GM19023 (cell line): ENCODE measurements around the gene ABHD17A.
"Not testable (repeated sequence)": the region's sequence is repeated elsewhere in the genome, so short reads cannot be mapped to it uniquely, and the experiment has no call there.

Experiments
- ATAC-seq: cut with Tn5 transposase; IDR thresholded peaks from one replicate; pipeline ENCODE4 v1.9.1; 2021; ENCODE audit warnings: mild to moderate bottlenecking, moderate library complexity; ENCODE audit not compliant: unreplicated experiment

Gene ABHD17A

DNA sequence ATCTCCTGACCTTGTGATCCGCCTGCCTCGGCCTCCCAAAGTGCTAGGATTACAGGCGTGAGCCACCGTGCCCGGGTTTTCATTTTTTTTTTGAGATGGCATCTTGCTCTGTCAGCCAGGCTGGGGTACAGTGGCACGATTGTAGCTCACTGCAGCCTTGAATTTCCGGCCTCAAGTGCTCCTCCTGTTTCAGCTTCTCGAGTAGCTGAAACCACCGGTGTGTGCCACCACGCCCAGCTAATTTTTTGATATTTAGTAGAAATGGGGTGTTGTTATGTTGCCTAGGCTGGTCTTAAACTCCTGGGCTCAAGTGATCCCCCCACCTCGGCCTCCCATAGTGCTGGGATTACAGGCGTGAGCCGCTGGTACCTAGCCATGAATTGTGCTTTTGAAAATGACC lies 25.8 kb upstream of the ABHD17A start:
- ATAC-seq = no peak

DNA sequence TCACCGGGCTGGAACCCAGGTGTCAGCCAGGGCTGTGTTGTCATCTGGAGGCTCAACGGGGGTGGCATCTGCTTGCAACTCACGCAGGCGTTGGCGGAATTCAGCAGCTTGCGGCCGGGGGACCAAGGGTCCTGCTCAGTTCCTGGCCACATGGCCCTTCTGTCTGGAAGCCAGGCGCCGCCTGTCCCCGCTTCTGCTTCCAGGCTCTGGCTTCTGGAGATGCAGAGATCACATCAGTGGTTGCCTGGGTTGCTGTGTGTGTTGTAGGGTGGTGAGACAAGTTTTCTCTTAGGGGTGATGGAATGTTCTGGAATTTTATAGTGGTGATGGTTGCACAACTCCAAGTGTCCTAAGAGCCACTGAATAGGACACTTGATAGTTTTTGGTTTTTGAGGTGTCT lies 24.9 kb upstream of the ABHD17A start:
- ATAC-seq = no peak

DNA sequence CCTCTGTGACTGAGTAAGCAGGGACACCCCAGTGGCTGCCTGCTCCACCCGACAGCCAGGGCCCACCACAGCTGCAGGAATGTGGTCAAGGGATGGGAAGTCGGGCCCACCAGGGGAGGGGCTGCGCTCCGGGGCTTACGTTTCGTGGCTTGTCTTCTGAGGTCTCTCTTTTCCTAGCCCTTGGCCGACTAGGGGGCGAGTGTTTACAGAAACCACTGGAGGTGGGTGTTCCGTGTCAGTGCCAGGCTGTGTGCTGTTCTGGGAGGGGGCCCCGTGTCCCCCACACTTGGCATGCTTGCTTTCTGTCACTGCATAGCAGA lies 24.4 kb upstream of the ABHD17A start:
- no peak for ATAC-seq

DNA sequence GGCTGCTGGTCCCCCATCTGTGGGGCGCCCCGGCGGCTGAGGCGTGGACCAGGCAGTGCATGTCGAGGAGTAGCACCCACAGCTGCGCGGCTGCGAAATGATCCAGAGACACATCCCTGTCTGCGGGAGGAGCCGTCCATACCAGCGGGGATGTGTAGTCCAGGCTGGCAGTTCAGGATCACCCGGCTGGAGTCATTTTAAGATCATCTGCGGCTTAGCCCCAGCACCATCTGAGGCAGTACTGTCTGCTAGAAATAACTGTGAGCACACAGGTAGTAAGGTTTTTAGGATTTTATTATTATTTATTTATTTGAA lies 23.0 kb upstream of the ABHD17A start:
- ATAC-seq = no peak

DNA sequence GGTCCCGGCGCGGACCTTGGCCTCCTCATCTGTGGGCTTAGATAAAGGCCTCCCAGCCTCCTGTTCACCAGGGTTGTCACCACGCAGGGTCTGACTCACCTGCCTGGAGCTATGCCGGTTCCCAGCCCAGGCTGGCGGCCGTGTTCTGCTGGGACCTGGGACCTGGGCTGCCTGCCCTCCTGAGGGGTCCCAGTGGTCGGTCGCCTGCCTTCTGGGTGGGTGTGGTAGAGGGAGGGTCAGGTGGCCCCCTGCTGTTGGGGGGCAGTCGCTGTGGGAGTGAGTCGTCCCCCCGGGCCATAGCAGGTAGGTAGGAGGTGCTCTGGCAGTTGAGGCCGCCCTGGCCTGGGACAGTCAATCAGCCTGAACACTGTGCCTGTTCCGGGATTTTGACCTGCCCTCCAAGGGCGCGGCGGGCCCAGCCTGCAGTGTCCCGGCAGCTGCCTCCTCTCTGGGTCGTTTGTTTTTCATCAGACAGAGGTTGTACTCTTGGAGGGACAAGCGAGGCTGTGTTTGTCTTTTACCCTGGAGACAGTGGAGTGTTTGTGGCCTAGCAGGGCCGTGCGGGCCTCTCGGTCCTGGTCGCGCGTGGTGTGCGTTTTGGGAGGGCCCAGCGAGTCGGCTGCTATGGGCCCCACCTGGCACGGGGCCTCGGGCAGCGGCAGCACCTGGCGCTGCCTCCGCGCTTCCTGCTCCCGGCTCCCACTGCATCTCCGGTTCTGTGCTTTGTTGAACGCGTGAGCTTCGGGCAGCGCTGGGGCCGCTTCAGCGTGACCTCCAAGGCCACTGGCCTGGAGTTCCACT lies 22.5 kb upstream of the ABHD17A start:
- no peak for ATAC-seq

DNA sequence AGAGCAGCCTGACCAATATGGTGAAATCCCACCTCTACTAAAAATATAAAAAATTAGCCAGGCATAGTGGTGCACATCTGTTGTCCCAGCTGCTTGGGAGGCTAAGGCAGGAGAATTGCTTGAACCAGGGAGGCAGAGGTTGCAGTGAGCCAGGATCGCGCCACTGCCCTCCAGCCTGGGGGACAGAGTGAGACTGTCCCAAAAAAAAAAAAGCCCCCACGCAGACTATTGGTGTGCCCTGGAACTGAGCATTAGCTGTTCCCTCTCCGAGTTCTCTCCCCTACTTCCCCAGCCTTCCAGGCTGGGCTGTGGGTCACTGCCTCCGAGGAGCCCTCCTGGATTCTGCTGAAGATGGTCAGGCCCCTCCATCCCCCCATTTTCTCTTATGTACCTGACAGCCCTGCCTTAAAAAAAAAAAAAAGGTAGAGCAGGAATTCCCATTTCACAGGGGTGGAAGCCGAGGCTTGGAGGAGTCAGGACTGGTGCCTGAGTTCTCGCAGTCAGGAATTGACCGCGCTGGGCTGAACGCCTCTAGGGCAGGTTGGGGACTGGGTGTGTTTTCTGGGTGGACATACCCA lies 21.8 kb upstream of the ABHD17A start:
- no peak for ATAC-seq

DNA sequence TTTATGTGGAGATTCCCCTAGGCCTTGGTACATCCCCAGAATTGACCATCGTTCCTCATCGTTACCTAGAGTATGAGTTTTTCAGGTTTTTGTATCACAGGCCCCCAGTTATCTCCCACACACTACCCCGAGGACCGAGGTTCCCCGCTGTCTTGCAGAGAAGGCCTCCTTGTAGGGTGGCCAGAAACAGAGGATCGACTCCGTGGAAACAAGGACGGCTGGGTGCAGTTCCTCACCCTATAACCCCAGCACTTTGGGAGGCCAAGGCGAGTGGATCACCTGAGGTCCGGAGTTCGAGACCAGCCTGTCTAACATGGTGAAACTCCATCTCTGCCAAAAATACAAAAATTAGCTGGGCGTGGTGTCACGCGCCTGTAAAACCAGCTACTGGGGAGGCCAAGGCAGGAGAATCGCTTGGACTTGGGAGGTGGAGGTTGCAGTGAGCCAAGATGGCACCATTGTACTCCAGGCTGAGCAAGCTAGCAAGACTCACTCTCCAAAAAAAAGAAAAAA lies 20.6 kb upstream of the ABHD17A start:
- ATAC-seq = no peak

DNA sequence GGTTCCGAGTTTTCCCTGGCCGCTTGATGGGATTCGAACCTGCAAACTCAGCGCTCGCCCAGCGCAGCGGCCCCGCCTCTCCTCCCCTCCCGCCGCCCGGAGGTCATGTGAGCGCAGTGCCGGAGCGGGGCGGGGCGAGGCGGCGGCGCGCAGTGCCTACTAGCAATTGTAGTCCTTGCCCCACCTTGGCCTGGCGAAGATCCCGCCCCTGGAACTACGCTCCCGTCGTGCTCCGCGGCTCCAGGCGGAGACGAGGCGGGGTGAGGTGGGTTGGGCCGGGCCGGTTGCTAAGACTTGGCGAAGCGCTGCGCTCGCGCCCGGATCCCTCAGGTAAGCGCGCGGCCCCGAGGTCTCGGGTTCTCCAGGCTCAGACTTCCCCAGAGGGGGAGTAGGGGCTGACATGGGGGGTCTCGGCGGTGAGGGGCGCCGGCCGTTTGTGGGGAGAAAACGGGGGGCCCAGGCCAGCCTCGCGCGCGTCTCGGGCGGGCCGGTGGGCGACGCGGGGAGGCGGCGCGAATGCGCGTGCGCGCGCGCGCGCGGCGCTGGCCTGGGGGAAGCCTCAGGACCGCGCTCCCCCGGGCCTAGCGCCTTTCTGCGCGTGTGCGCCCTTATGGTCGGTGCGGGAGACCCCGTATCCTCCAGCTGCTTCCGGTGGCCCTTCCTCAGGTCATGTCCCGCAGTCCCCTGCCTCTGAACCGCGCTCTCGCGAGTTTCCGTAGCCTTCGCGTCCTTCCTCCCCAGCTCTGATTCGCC lies 20.0 kb upstream of the ABHD17A start, which contains the start of the genes ADAT3 and SCAMP4:
Gene ADAT3 (plus strand): TSS at position 290 of the 753 bp plus-strand sequence. CDS start 6,649 bp downstream, outside the sequence.
Gene SCAMP4 (plus strand): TSS at position 290 of the 753 bp plus-strand sequence. CDS start 9,621 bp downstream, outside the sequence.
- ATAC-seq = peak; percentile 75

DNA sequence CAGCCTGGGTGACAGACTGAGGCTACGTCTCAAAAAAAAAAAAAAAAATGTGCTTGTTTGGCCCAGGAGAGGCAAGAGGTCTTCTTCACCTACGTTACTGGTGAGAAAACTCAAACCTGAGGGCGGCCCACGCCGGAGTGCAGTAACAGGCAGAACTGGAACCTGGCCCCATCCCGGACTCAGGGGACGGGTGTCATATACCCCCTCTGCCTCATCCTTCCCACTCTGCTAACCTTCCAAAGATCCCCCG lies 19.5 kb upstream of the ABHD17A start:
- no peak for ATAC-seq

DNA sequence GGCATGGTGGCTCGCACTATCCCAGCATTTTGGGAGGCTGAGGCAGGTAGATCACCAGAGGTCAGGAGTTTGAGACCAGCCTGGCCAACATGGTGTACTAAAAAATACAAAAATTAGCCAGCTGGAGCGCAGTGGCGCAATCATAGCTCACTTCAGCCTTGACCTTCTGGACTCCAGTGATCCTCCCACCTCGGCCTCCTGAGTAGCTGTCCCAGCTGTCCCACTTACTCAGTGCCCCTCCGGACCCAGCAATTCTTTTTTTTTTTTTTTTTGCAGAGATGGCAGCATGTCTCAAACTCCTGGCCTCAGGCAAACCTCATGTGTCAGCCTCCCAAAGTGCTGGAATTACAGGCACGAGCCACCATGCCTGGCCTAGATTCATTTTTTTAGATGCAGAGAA lies 17.6 kb upstream of the ABHD17A start:
- ATAC-seq = no peak

DNA sequence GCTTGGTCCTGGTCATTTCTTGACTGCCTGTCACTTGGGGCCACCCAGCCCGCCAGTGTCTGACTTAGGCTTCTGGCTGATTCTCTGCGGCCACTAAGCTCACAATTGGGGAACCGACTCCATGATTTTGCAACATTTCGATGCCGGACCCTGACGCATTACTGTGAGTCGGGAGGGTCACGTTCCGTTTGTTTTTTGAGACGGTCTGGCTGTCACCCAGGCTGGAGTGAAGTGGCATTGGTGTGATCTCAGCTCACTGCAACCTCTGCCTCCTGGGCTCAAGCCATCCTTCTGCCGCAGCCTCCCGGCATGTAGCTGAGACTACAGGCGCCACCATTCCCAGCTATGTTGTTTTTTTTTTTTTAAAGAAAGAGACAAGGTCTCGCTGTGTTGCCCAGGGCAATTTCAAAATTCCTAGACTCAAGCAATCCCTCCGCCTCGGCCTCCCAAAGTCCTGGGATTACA lies 16.7 kb upstream of the ABHD17A start:
- ATAC-seq = no peak

DNA sequence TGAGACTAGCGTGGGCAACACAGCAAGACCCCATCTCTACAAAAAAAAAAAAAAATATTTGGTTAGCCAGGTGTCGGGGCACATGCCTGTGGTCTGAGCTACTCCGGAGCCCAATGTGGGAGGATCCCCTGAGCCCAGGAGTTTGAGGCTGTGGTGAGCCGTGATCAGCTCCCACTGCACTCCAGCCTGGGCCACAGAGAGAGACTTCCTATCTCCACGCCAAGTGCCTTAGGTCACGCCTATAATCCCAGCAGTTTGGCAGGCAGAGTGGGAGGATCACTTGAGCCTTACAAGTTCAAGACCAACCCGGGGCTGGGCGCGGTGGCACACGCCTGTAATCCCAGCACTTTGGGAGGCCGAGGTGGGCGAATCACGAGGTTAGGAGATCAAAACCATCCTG lies 11.2 kb upstream of the ABHD17A start:
- ATAC-seq = no peak

DNA sequence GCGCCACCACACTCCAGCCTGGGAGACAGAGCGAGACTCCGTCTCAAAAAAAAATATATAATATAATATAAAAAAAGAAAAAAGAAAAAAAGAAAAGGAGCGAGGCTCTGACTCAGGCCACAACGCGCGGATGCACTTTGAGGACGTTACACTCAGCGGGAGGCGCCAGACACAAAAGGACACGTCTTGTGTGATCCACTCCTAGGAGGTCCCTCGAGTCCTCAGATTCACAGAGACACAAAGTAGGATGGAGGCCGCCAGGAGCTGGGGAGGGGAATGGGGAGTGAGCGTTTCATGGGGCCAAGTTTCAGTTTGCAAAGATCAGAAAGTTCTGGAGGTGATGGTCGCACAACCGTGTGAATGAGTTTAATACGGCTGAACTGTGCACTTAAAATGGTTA lies 8.5 kb upstream of the ABHD17A start:
- no peak for ATAC-seq

DNA sequence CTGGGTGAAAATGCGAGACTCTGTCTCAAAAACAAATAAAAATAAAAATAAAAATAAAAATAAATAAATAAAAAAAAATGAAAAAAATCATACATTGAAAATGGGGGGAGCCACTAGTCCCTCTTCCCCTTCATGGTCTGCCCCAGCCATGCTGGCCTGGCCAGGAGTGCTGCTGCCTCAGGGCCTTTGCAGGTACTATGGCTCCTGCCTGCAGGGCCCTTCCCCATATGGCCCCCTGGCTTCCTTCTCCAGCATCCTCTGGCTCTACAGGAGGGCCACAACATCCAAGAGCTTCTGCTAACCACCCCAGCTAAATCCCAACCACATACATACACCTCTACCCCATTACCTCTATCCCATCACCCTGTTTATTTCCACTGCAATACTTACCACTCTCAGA lies 4.6 kb upstream of the ABHD17A start:
- no peak for ATAC-seq

DNA sequence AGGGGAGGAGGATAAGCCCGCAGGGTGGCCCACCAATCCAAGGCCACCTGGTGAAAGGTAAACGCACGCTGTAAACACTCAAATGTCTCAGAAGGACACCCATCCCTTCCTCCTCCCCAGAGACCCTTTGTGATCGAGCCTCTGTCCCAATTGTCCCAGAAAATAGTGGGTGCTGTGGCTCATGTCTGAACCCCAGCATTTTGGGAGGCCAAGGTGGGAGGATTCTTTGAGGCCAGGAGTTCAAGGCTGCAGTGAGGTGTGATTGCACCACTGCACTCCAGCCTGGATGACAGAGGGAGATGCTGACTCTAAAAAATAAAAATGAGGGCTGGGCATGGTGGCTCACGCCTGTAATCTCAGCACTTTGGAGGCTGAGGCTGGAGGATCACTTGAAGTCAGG lies 3.1 kb upstream of the ABHD17A start:
- no peak for ATAC-seq

DNA sequence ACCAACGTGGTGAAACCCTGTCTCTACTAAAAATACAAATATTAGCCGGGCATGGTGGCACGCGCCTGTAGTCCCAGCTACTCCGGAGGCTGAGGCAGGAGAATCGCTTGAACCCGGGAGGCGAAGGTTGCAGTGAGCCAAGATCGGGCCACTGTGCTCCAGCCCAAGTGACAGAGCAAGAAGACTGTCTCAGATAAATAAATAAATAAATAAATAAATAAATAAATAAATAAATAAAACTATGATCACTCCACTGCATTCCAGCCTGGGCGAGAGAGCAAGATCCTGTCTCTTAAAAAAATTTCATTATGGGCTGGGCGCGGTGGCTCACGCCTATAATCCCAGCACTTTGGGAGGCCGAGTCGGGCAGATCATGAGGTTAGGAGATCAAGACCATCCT lies 1.1 kb upstream of the ABHD17A start:
- ATAC-seq = not testable (repeated sequence)

DNA sequence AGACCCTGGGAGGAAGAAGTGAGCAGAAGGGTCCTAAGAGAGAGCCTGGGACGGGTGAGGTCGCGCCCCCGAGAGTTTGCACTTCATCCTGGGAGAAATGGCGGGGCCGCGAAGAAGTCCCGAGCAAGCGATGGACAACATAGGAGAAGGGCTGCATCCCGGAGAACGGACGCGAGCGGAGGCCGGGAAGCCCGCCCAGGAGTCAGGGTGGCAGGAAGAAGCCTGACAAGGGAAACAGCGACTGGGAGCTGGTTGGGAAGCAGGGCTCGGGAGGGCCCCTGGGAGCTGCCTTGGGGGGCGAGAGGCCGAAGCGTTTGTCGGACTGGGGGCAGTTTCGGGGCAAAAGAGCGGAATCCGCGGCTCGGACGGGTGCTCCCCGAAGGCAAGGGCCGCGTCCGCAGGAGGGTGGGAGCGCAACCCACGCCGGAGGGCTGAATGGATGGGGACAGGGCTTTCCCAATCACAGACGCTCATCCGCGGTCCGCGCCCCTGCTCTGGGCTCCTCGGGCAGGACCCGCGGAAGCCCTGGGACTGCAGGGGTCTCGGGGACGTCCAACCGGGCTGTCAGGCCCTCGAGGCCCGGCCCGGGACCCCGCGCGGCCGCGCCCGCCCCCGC lies 469 bp downstream of the ABHD17A start:
- ATAC-seq = peak; percentile 11

DNA sequence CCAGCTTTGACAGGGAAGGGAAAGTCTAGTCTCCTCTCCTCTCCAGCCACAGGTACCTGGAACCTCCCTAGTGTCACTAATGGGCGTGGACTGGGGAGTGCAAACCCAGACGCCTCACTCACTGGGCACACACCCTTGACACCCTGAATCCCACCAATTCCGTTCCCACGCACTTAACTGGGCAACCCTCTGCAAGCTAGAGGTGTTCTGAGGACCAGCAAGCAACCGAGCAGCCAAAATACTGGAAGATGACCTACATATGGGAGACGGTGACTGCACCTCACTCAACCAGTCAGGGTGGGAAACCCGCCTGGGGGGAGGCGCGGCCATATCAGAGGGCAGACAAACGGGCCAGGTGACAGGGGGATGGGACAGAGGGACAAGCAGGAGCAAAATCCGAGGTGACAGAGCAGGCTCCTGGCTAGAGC lies 991 bp downstream of the ABHD17A start:
- ATAC-seq = no peak

DNA sequence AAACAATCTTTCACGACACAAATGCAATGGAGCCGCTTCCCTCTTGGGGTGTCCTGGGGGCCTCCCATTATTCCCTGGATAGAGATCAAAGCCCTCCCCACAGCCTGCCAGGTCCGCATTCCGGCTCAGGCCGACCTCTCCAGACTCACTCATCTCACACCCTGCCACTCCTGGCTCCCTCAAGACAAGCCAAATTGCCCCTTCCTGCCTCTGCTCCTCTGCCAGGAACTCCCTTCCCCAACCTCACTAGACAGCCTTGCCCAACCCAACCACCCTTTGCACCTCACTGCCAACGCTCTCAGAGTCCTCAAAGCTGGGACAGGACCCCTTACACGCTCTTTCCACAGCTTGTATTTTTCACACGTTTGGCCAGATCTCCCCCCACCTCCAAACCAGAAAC lies 1.5 kb downstream of the ABHD17A start:
- ATAC-seq = no peak

DNA sequence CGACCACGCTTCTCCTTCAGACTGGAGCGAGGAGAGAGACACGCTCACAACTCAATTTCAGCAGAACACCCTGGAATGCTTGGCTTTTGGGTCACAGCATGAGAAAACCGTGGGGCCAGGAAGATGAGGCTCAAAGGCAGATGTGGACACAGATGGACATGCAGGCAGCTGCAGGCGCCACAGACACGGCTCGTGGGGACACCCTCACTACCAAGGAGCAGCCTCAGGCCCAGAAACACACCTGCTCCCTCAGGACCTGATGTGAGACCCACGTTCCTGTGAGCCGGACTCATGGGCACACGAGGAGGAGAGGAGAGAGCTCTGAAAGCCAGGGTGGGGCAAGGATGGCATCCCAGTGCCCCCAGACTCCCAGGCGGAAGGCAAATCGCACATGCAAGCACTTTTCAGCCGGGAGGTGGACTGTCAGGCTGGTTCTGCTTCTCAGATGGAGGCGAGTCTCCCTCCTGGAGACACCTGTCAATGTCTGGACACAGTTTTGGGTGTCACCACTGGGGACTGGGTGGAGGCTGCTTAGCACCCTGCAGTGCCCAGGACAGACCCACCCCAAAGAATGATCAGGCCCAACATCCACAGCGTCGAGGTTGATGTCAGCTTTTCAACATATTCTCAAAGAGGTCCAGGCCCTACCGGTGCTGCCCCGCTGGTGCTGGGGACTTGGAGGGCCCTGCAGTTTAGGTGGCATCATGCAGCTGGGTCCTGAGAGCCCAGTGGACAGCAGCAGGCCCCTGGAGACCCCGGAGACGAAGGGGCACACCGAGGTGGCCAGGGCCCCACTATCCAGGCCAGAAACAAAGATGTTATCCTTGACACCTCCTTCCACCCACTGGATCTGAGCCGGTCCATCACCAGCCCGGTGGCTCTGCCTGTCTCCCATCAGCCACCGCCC lies 2.3 kb downstream of the ABHD17A start:
- ATAC-seq = no peak
